HK-2 (cell line): ENCODE data around the gene SELL.
"Not testable (repeated sequence)": the region's sequence is repeated elsewhere in the genome, so short reads cannot be mapped to it uniquely, and the experiment has no call there.

ENCODE experiments used
- DNase-seq: peaks from one replicate; pipeline ENCODE4 v3.0.0-alpha.2; 2018; ENCODE audit not compliant: unreplicated experiment

The SELL gene

GRCh38 chr1:169704797-169705196, 6.6 kb downstream of the SELL start:
- no peak for DNase-seq

GRCh38 chr1:169701261-169702005, 10.0 kb downstream of the SELL start:
- no peak for DNase-seq

- DNase-seq: no peak
Measured at GRCh38 chr1:169699707-169700106, 11.7 kb downstream of the SELL start.

- DNase-seq: no peak
Measured at GRCh38 chr1:169698976-169699375, 12.4 kb downstream of the SELL start.

GRCh38 chr1:169697755-169698154, 13.7 kb downstream of the SELL start:
- DNase-seq: no peak

GRCh38 chr1:169696273-169697100, 14.9 kb downstream of the SELL start:
- DNase-seq: no peak

- no peak for DNase-seq
Measured at GRCh38 chr1:169694304-169695075, 16.9 kb downstream of the SELL start.

GRCh38 chr1:169692756-169693460, 18.5 kb downstream of the SELL start:
- DNase-seq: no peak

- DNase-seq: no peak
Measured at GRCh38 chr1:169690489-169690888, 20.9 kb downstream of the SELL start.

- no peak for DNase-seq
Measured at GRCh38 chr1:169689395-169689794, 22.0 kb downstream of the SELL start.

- DNase-seq: not testable (repeated sequence)
Measured at GRCh38 chr1:169688377-169688776, 23.0 kb downstream of the SELL start.

GRCh38 chr1:169683661-169684060, 27.8 kb downstream of the SELL start:
- no peak for DNase-seq

- not testable (repeated sequence) for DNase-seq
Measured at GRCh38 chr1:169683168-169683567, 28.3 kb downstream of the SELL start.

GRCh38 chr1:169682071-169682470, 29.3 kb downstream of the SELL start:
- DNase-seq: no peak

GRCh38 chr1:169681140-169681539, 30.3 kb downstream of the SELL start:
- no peak for DNase-seq

- DNase-seq: no peak
Measured at GRCh38 chr1:169680377-169681019, 30.9 kb downstream of the SELL start.

GRCh38 chr1:169679692-169680091, 31.7 kb downstream of the SELL start:
- DNase-seq: no peak

GRCh38 chr1:169676001-169676400, 35.4 kb downstream of the SELL start:
- peak; percentile 17 for DNase-seq

GRCh38 chr1:169670836-169671235, 40.6 kb downstream of the SELL start:
- DNase-seq: no peak

GRCh38 chr1:169670244-169670643, 41.2 kb downstream of the SELL start:
- not testable (repeated sequence) for DNase-seq
